Fibroblast of mammary gland (primary cell): ENCODE results near the gene THSD7B.

Experiments used
- DNase-seq: peaks from one replicate; pipeline ENCODE4 v3.0.0-alpha.2; 2010; ENCODE audit warnings: low read depth
- H3K4me3 ChIP-seq: 2 replicates; pipeline ENCODE4 v1.5.1; 2011; ENCODE audit warnings: low read depth, mild to moderate bottlenecking, low read length, moderate library complexity; ENCODE audit not compliant: control insufficient read depth
- TF ChIP-seq, protein P1 (sequence below): conservative IDR thresholded peaks from 2 replicates; pipeline ENCODE4 v1.5.1; 2011; ENCODE audit warnings: low read depth, low read length, inconsistent platforms; ENCODE audit not compliant: control insufficient read depth, insufficient read depth

THSD7B gene

DNA sequence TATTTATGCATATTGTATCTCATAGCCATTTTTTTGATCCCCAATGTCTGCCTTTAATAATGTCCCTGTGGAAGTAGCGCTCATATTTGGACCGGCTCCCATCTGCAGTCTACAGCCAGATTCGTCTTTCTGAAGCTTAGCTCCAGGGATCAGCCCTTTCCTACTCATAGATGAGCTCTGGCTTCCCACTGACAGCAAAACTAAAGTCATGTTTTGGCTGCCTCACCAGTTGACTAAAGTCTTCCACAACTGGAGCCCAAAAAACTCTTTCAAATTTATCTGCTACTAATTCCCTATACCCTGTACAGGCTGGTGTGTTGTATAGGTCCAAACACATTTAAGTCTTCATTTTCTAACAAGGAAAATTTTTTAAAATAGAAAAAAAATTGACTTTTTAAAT is 904.8 kb downstream of the THSD7B start:
- DNase-seq, result no peak
- TF ChIP-seq, protein P1, sequence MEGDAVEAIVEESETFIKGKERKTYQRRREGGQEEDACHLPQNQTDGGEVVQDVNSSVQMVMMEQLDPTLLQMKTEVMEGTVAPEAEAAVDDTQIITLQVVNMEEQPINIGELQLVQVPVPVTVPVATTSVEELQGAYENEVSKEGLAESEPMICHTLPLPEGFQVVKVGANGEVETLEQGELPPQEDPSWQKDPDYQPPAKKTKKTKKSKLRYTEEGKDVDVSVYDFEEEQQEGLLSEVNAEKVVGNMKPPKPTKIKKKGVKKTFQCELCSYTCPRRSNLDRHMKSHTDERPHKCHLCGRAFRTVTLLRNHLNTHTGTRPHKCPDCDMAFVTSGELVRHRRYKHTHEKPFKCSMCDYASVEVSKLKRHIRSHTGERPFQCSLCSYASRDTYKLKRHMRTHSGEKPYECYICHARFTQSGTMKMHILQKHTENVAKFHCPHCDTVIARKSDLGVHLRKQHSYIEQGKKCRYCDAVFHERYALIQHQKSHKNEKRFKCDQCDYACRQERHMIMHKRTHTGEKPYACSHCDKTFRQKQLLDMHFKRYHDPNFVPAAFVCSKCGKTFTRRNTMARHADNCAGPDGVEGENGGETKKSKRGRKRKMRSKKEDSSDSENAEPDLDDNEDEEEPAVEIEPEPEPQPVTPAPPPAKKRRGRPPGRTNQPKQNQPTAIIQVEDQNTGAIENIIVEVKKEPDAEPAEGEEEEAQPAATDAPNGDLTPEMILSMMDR, result no peak
- H3K4me3 ChIP-seq, result no peak overlapping the region

- TF ChIP-seq, protein P1, result no peak
- no peak overlapping the region for H3K4me3 ChIP-seq
- DNase-seq, result no peak
These were observed 907.7 kb downstream of the THSD7B start for GRCh38 chr2:137672989-137673552.

DNA sequence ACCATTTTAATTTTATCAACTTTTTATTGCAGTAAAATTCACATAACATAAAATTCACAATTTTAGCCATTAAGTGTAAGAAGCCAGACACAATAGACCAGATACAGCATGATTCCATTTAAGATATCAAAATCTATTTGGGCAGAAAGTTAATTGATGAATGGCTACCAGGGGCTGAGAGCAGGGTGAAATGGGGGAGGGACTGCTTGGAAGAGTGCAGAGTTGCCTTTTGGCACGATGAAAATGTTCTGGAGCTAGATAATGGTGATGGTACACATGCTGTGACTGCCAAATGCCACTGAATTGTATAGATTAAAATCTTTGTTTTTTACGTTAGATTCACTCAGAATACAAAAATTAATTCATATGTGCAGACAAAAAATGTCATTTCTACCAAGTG is 909.6 kb downstream of the THSD7B start:
- TF ChIP-seq, protein P1, result no peak
- no peak for DNase-seq
- H3K4me3 ChIP-seq, result no peak overlapping the region

DNA sequence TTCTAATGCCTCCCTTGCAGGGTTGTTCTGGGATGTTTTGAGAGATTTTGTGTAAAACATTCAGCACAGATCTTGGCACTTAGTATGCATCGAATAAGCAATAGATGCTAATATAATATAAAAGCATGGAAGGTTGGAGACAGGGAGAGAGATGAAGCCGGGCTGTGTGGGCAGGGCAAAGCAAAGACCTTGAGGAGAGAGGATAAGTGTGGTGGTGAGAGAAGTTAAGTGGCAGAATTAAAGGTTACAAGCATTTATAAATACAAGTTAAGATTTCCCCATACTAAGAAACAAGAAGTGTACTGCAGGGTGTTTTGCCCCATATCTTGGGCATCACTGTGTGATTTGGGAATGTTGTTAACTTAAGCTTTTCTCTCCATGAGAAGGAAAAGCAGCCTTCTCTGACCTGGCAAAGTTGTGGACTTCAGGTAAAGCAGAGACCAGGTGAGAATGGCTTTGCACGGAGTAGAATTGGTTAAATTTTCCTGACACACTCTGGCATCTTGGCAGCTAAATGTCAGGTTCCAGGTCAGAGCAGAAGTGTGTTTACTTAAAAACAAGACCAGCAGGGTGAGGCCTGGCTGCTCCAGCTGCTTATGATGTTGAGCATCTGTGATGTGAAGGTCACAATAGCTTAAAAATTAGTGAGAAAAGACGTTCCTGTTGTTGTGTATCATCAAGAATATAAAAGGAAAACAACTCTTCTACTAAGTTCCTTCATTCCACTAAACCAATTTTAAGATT is 910.4 kb downstream of the THSD7B start:
- H3K4me3 ChIP-seq, result no peak overlapping the region
- TF ChIP-seq, protein P1, result no peak
- DNase-seq, result no peak

GRCh38 chr2:137676346-137676745 is 911.0 kb downstream of the THSD7B start:
- H3K4me3 ChIP-seq, result no peak overlapping the region
- DNase-seq, result no peak
- TF ChIP-seq, protein P1, result no peak

DNA sequence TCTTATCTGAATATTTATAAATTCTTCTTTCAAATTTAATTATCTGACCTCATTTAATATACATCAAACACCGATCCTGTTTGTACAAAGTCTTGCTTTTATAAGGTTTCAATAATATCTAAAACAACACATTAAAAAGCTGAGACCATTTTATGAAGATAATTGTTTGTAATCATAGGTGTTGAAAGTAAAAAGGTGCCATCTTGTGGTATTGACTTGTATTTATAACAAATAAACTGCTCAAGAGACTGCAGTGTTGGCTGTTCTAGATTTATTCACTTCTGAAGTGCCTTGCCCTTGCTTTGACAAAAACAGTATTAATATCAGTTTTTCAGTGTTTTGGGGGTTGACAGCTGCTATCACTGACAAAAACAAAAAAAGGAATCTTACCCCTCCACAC is 912.1 kb downstream of the THSD7B start:
- TF ChIP-seq, protein P1, result no peak
- H3K4me3 ChIP-seq, result no peak overlapping the region
- DNase-seq, result no peak
